Fibroblast of lung (primary cell): ENCODE data around the gene TBL2. TPM values are rescaled to one million over a fixed set of nuclear protein-coding genes. Genes with fewer than 3 reads are reported as not detected.
"Not testable (repeated sequence)": the region's sequence is repeated elsewhere in the genome, so short reads cannot be mapped to it uniquely, and the experiment has no call there.

ENCODE experiments used
- DNase-seq, 2 donors: peaks; one replicate each; pipeline versions ENCODE4 v3.0.0 to v3.0.0-alpha.2; 2010; ENCODE audit warnings: low read depth in 2 of 2
- H2AFZ ChIP-seq: 2 replicates; pipeline ENCODE4 v1.5.1; 2012; ENCODE audit warnings: low read length, control low read depth, inconsistent platforms
- H3K27ac ChIP-seq: 2 replicates; pipeline ENCODE4 v1.5.1; 2011; ENCODE audit warnings: low read length, control low read depth; ENCODE audit not compliant: insufficient read depth
- H3K27me3 ChIP-seq: 2 replicates; pipeline ENCODE4 v1.5.1; 2011; ENCODE audit warnings: mild to moderate bottlenecking, low read length; ENCODE audit not compliant: control insufficient read depth, insufficient read depth
- H3K36me3 ChIP-seq: 2 replicates; pipeline ENCODE4 v1.5.1; 2011; ENCODE audit warnings: low read length; ENCODE audit not compliant: control insufficient read depth, insufficient read depth
- H3K4me1 ChIP-seq: 2 replicates; pipeline ENCODE4 v1.5.1; 2011; ENCODE audit warnings: low read length; ENCODE audit not compliant: control insufficient read depth, insufficient read depth; ENCODE audit errors: extremely low read depth
- H3K4me2 ChIP-seq: 2 replicates; pipeline ENCODE4 v1.5.1; 2011; ENCODE audit warnings: low read length, control low read depth; ENCODE audit not compliant: insufficient read depth; ENCODE audit errors: extremely low read depth
- H3K4me3 ChIP-seq, 4 experiments: fragments of 200-600 bp in 1 of 4; sonication (generic) in 1 of 4; replicated peaks in 1 of 4; 2 replicates each; pipeline ENCODE4 v1.5.1; 2011 to 2016; ENCODE audit warnings: low read length in 4 of 4, low read depth in 3 of 4, mild to moderate bottlenecking in 3 of 4, control low read depth in 2 of 4, inconsistent platforms in 1 of 4, mixed read lengths in 1 of 4; ENCODE audit not compliant: insufficient read depth in 1 of 4; ENCODE audit errors: control extremely low read depth in 1 of 4
- H3K79me2 ChIP-seq: 2 replicates; pipeline ENCODE4 v1.5.1; 2012; ENCODE audit warnings: mild to moderate bottlenecking, low read length, inconsistent platforms; ENCODE audit not compliant: control insufficient read depth, insufficient read depth
- H3K9ac ChIP-seq: 2 replicates; pipeline ENCODE4 v1.5.1; 2011; ENCODE audit warnings: mild to moderate bottlenecking, low read length, control low read depth; ENCODE audit not compliant: insufficient read depth
- H3K9me3 ChIP-seq: 2 replicates; pipeline ENCODE4 v1.5.1; 2012; ENCODE audit warnings: low read depth, low read length; ENCODE audit not compliant: control insufficient read depth, insufficient read depth
- H4K20me1 ChIP-seq: 2 replicates; pipeline ENCODE4 v1.5.1; 2011; ENCODE audit warnings: low read length; ENCODE audit not compliant: control insufficient read depth, insufficient read depth; ENCODE audit errors: extremely low read depth
- EZH2 ChIP-seq: IDR thresholded peaks from 2 replicates; pipeline ENCODE4 v1.5.1; 2012; ENCODE audit warnings: low read length, control low read depth, mild to moderate bottlenecking; ENCODE audit errors: missing control alignments
- polyA plus RNA-seq, 2 donors: library from polyadenylated mRNA; depleted of rRNA in 1 of 2; stranded (reverse) in 1 of 2; unstranded in 1 of 2; fragments of >200 nt; gene quantifications; 2 replicates each; pipeline ENCODE4 v1.2.1, GENCODE V29; 2011 to 2012; ENCODE audit warnings: missing spikeins in 1 of 2
- total RNA-seq: library from RNA; depleted of rRNA; stranded (reverse); fragments of >200 nt; gene quantifications from 2 replicates; pipeline ENCODE4 v1.2.1, GENCODE V29; 2014
- TF ChIP-seq, protein P1 (sequence below), 2 donors: IDR thresholded peaks in 1 of 2; conservative IDR thresholded peaks in 1 of 2; 1 replicate in 1 of 2; 2 replicates in 1 of 2; pipeline ENCODE4 v1.5.1; 2011 to 2012; ENCODE audit warnings: low read length in 2 of 2, control low read depth in 1 of 2, inconsistent platforms in 1 of 2, low read depth in 1 of 2, mild to moderate bottlenecking in 1 of 2

The TBL2 gene
- total and polyA plus RNA-seq, 2 donors (not counting 1 experiment from before 2014, with no cell fraction given) = 40.1 to 58.6 TPM

DNA sequence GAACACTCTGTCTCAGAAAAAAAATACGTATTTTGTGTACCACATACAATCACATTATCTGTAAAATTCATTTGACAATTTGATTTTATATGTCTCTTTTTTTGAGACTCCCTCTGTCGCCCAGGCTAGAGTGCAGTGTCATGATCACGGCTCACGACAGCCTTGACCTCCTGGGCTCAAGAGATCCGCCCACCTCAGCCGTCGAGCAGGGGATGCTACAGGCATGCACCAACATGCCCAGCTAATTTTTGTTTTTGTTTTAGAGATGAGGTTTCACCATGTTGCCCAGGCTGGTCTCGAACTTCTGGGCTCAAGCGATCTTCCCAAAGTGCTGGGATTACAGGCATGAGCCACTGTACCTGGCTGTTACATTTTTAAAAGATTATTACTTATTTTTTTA is 44.6 kb downstream of the TBL2 start:
- no peaks in the 10 kb centered on the region for H3K27me3 ChIP-seq
- peaks cover 9% of the 10 kb centered on the region for H3K36me3 ChIP-seq
- no peak overlapping the region for H3K9ac ChIP-seq
- TF ChIP-seq EZH2 = no peak
- TF ChIP-seq, protein P1, sequence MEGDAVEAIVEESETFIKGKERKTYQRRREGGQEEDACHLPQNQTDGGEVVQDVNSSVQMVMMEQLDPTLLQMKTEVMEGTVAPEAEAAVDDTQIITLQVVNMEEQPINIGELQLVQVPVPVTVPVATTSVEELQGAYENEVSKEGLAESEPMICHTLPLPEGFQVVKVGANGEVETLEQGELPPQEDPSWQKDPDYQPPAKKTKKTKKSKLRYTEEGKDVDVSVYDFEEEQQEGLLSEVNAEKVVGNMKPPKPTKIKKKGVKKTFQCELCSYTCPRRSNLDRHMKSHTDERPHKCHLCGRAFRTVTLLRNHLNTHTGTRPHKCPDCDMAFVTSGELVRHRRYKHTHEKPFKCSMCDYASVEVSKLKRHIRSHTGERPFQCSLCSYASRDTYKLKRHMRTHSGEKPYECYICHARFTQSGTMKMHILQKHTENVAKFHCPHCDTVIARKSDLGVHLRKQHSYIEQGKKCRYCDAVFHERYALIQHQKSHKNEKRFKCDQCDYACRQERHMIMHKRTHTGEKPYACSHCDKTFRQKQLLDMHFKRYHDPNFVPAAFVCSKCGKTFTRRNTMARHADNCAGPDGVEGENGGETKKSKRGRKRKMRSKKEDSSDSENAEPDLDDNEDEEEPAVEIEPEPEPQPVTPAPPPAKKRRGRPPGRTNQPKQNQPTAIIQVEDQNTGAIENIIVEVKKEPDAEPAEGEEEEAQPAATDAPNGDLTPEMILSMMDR (conservative IDR thresholded peaks at IDR 0.05 in 1 of 2, IDR thresholded peaks at IDR 0.05 in 1 of 2; ENCODE audit: low read depth in 1 of 2, low read length in 2 of 2) = no peak
- no peaks in the 10 kb centered on the region for H3K4me1 ChIP-seq
- H2AFZ ChIP-seq = no peak overlapping the region
- H3K27ac ChIP-seq = no peak overlapping the region
- H4K20me1 ChIP-seq = no peaks in the 10 kb centered on the region
- no peaks in the 10 kb centered on the region for H3K79me2 ChIP-seq
- no peak for DNase-seq
- H3K4me3 ChIP-seq = no peak overlapping the region
- no peak overlapping the region for H3K4me2 ChIP-seq
- no peaks in the 10 kb centered on the region for H3K9me3 ChIP-seq

DNA sequence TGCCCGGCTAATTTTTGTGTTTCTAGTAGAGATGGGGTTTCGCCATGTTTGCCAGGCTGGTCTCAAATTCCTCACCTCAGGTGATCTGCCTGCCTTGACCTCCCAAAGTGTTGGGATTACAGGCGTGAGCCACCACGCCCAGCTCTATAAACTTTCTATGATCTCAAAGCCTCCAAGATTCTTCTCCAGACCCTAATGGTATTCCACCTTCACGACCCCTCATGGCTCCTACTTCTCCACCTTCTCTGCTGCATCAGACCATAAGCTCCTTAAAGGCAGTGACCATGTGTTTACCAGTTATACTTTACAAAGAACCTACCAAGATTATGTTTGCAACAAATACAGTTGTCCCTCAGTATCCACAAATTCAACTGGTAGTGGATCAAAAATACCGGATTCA is 46.2 kb downstream of the TBL2 start:
- no peak for DNase-seq
- Histone ChIP-seq H3K9me3 (no peaks in the 10 kb centered on the region), H2AFZ (no peak overlapping the region), H3K79me2 (no peaks in the 10 kb centered on the region), H3K27ac (no peak overlapping the region), H3K27me3 (no peaks in the 10 kb centered on the region), H3K4me3 (no peak overlapping the region), H4K20me1 (no peaks in the 10 kb centered on the region), H3K4me2 (no peak overlapping the region), H3K9ac (no peak overlapping the region), H3K36me3 (peaks cover 4% of the 10 kb centered on the region), H3K4me1 (no peaks in the 10 kb centered on the region)
- TF ChIP-seq EZH2 = no peak

DNA sequence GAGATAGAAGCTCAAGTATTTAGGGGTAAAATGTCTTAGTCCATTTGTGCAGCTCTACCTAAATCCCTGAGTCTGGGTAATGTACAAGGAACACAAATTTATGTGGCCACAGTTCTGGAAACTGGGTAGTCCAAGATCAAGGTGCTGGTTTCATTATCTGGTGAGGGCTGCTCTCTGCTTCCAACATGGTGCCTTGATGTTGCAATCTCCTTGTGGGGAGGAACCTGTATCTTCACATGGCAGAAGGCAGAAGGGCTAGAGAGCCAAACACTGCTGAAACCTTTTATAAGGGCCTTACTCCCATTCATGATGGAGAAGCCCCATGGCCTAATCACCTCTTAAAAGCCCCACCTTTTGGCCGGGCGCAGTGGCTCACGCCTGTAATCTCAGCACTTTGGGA is 47.6 kb downstream of the TBL2 start:
- H3K36me3 ChIP-seq = peaks cover 2% of the 10 kb centered on the region
- H3K9me3 ChIP-seq = no peaks in the 10 kb centered on the region
- DNase-seq = no peak
- no peak overlapping the region for H3K27ac ChIP-seq
- H3K9ac ChIP-seq = no peak overlapping the region
- no peak overlapping the region for H2AFZ ChIP-seq
- H3K4me2 ChIP-seq = no peak overlapping the region
- no peaks in the 10 kb centered on the region for H3K4me1 ChIP-seq
- H3K27me3 ChIP-seq = no peaks in the 10 kb centered on the region
- H4K20me1 ChIP-seq = no peaks in the 10 kb centered on the region
- no peaks in the 10 kb centered on the region for H3K79me2 ChIP-seq
- no peak for TF ChIP-seq EZH2
- H3K4me3 ChIP-seq = no peak overlapping the region

DNA sequence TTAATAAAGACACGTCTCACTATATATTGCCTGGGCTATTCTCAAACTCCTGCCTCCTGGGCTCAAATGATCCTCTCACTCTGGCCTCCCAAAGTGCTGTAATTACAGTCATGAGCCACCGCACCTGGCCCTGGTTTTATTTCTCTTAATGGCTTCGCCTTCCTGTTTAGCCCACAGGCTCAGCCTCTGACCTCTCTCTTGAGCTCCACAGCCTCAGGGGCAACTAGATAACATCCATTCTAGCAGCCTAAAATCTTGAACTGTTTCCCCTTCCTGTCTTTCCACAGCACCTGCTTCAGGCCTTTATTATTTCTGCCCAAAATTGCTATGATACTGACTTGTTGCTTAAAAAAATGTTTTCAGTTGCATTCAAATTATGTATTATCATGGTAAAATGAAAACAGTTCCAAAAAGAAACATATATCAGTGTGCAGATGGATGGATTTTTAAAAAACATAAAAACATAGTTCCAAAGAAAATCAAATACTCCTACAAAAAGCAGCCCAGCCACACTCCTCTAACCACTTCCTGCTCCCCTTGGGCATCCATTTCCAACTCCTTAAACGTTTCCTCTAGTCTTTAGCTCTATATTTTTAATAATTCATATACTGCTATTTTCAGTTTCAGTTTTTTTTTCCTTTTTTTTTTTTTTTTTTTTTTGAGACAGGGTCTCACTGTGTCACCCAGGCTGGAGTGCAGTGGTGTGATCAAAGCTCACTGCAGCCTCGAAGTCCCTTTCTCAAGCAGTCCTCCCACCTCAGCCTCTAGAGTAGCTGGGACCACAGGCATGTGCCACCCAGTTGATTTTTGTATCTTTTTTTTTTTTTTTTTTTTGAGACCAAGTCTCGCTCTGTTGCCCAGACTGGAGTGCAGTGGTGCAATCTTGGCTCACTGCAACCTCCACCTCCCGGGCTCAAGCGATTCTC is 51.2 kb downstream of the TBL2 start:
- H3K9me3 ChIP-seq = no peaks in the 10 kb centered on the region
- H3K4me3 ChIP-seq = no peak overlapping the region
- H2AFZ ChIP-seq = no peak overlapping the region
- TF ChIP-seq, protein P1 (conservative IDR thresholded peaks at IDR 0.05 in 1 of 2, IDR thresholded peaks at IDR 0.05 in 1 of 2; ENCODE audit: low read depth in 1 of 2, low read length in 2 of 2) = no peak
- TF ChIP-seq EZH2 = no peak
- H3K27ac ChIP-seq = no peak overlapping the region
- H3K79me2 ChIP-seq = no peaks in the 10 kb centered on the region
- no peak overlapping the region for H3K4me2 ChIP-seq
- no peaks in the 10 kb centered on the region for H3K27me3 ChIP-seq
- H4K20me1 ChIP-seq = no peaks in the 10 kb centered on the region
- no peaks in the 10 kb centered on the region for H3K4me1 ChIP-seq
- H3K9ac ChIP-seq = no peak overlapping the region
- no peaks in the 10 kb centered on the region for H3K36me3 ChIP-seq
- no peak for DNase-seq

DNA sequence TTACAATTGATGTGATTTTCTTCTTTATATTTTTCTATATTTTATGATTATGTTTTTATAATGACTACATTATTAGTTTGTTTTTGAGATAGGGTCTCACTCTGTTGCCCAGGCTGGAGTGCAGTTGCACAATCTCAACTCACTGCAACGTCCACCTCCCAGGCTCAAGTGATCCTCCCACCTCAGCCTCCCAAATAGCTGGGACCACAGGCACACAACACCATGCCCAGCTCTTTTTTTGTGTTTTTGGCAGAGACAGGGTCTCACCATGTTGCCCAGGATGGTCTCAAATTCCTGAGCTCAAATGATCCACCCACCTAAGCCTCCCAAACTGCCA is 52.3 kb downstream of the TBL2 start:
- H3K9ac ChIP-seq, H3K79me2 ChIP-seq, H3K9me3 ChIP-seq, H3K27me3 ChIP-seq, H3K27ac ChIP-seq, H3K4me1 ChIP-seq, H3K36me3 ChIP-seq, H4K20me1 ChIP-seq, DNase-seq, H2AFZ ChIP-seq, H3K4me3 ChIP-seq, H3K4me2 ChIP-seq: not testable (repeated sequence)
